HPDE6-E6E7 (cell line): ENCODE results near the gene EXOC3L1.
A peak's percentile ranks its signal among the peaks of the same experiment; 100 is the strongest.

Experiments
- DNase-seq: peaks from one replicate; pipeline ENCODE4 v3.0.0; 2011; ENCODE audit warnings: missing footprints; ENCODE audit errors: extremely low spot score

The EXOC3L1 gene

DNA sequence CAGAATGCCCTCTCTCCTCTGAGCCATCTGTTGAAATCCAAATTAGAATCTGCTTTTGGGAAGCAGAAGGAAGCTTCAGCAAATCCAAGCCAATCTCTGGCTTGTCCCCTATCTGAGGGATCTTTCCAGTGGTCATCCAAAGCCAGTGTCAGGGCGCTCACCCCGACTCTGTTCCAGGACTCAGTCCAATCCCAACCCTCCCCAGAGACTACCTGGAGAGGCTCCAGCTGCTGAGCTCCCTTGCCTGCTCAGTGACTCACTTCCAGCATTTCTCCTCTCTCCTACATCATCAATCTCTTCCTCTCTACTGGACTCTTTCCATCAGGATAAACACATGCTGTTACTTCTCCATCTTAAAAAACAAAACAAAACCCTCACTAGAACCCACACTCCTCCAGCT, 8.6 kb downstream of the EXOC3L1 start:
- DNase-seq: no peak

DNA sequence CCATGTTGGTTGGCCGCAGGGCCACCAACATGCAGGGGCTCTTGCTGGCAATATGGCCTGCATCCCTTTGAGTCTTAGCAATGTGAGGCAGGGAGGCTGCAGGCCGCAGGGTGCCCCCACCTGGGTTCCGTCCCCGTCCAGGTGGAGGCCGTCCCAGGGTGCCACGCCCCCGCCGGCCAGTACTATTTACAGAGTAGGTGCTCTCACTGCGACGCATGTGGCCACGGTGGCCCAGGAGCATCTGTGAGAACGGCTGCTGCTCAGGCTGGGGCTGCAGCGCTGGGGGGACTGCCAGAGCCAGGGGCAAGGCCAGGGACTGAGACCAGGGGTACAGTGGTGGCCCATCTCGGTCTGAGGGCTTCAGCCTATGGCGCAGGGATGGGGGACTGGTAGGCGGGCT, 9.8 kb downstream of the EXOC3L1 start:
- no peak for DNase-seq

DNA sequence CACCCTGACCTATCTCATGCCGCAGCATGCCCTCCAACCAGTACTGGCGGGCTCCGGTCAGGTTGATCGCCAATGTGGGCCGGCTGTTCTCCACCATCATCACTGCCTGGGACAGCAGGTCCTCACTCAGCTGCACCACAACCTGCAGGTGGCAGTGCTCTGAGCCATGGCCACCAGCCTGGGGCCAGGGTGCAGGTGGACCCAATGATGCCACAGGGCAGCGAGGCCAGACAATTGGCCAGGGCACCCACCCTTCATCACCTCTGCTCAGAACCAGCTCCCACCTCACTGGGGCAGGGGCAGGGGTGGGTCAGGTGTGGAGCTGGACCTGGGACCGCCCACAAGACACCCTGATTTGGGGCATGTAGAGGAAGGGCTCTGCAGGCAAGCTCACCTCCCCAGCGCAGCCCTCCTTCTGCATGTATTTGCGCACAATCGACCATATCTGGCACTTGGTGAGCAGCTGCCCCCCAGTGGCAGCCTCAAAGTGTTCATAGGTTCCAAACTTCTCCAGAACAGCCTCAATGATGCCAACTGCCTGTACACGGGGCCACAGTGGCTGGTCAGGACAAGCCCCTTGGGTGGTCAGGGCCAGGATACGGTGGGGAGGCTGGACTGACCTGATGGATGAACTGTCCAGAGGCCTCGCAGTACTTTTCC, 10.4 kb downstream of the EXOC3L1 start:
- no peak for DNase-seq

DNA sequence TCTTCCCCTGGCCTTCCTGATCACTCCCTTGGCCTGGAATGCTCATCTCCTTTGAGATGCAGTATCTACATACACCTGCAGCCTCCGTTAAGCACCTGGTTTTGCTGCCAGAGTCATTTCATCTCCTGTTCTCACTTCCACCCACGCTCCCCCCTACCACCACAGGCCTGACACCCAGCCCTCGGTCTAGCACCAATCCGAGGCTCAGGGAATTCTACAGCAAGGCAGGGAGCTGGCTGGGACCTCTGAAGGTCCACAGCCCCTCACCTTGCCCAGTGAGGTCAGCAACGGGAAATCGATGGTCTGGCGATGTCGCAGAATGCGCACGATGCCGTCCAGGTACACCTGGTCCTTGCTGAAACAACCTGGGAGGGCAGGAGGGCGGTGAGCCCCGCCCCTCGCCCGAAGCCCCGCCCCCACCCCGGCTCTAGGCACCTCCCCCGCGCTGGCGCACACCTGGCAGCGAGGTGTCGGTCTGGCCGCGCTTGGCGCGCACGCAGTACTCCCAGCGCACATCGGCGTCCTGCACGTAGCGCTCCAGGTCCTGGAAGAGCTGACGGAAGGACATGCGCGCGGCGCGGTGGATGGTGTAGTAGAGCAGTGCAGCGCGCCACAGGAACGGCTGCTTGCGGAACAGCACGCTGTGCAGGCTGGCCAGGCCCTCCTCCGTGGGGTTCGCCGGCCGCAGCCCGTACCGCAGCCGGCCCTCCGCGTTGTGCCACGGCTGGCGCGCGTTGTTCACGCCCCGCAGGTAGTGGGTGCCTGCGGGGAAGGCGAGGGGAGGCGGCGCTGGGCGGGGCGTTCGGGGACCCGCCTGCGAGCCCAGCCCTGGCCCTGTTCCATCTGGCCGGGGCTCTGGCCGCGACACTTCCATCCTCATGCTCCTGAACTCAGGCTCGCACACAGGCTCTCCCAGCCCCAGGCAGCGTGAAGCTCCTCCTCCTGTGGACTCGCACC, 11.9 kb downstream of the EXOC3L1 start:
- DNase-seq: peak; percentile 94

DNA sequence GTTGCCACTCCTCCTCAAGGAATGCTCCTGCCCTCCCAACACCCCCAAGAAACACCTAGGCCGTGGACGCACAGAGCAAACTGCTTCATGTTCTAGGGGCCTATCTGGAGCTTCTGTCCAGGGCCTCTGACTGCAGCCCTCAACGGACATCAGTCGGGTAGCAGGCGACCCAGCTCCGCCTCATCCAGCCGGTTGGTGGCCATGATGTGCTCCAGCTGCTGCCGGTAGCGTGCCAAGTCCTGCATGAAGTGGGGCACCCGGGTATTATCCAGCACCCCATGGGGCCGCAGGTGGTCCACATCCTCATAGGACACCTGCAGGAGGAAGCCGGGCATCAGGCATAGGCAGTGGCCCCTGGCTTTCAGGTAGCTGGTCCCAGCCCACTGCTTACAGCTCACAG, 13.3 kb downstream of the EXOC3L1 start:
- DNase-seq: no peak

DNA sequence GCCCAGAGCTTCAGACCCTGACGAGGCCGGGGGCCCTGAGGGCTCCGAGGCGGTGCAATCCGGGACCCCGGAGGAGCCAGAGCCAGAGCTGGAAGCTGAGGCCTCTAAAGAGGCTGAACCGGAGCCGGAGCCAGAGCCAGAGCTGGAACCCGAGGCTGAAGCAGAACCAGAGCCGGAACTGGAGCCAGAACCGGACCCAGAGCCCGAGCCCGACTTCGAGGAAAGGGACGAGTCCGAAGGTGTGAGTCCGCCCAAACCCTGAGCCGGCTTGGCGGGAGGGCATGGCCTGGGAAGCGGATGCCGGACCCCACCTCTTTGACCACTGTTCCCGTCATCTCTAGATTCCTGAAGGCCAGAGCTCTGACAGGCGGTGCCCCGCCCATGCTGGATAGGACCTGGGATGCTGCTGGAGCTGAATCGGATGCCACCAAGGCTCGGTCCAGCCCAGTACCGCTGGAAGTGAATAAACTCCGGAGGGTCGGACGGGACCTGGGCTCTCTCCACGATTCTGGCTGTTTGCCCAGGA, 15.2 kb downstream of the EXOC3L1 start:
- DNase-seq: no peak

DNA sequence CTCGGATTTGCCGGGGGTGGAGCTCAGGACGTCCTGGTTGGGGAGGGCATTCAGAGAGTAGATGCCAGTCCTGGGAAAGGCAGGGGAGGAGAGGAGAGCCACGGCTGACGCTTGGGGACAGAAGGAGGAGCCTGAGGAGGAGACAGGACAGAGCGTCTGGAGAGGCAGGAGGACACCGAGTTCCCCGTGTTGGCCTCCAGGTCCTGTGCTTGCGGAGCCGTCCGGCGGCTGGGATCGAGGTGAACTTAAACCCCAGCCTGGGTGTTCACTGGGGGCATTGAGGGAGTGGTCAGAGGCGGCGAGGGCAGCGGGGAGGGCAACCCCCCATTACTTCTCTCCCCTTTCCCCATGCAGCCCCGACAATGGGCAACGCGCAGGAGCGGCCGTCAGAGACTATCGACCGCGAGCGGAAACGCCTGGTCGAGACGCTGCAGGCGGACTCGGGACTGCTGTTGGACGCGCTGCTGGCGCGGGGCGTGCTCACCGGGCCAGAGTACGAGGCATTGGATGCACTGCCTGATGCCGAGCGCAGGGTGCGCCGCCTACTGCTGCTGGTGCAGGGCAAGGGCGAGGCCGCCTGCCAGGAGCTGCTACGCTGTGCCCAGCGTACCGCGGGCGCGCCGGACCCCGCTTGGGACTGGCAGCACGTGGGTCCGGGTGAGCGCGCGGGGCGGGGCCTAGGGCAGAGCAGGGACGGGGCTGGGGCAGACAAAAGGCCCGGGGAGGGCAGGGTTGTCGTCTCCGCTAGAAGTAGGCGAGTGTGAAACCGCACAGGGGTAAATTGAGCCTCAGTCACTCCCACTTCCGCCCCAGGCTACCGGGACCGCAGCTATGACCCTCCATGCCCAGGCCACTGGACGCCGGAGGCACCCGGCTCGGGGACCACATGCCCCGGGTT, 15.9 kb downstream of the EXOC3L1 start:
- DNase-seq: peak; percentile 92

DNA sequence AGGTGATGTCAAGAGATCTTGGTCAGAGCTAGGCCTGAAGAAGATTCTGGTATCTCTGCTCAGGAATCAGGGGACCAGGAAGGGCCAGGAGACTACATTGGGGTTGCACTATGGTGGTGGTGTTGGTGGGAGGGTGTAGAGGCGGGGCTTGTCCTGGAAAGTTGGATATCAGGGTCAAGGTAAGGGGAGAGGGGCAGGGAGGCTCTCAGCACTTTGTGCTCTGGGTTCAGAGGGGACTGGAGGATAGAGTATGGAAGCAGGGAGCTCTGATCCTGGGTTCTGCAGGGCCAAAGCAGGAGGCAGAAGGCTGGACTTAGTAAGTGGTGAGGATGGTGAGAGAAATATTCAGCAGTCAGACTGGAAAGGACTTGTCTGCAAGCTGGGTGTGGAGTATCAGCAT, 16.6 kb downstream of the EXOC3L1 start:
- DNase-seq: no peak

DNA sequence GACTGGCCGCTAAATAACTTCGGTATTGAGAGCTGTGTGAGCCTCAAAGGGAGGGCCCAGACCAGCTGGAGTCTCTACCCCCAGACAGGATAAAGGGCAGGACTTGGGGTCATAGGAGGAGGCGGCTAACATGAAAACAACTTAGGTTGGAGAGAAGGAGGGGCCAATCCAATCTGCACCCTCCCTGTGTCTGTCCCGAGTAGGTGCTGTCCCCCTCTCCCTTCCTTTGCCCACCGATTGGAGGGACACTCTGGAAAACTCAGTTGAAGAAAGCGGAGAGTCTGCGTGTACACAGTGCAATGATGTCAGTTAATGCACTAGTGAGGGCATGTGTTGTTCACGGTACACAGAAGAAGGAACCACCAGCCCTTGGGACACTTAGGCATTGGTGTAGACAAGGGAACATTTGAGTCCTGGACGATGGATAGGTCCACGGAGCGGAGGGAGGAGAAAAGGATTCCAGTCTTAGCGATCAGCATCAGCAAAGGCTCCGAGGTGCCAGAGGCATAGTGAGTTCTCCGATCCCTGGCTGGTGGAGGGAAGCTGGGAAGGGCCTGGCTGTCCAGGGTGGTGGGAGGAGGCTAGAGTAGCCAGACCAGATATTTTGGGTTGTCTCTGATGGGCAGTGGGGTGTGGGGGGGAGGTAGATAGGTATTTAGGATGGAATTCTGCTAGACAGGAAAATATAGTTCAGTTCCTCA, 18.8 kb downstream of the EXOC3L1 start:
- no peak for DNase-seq

DNA sequence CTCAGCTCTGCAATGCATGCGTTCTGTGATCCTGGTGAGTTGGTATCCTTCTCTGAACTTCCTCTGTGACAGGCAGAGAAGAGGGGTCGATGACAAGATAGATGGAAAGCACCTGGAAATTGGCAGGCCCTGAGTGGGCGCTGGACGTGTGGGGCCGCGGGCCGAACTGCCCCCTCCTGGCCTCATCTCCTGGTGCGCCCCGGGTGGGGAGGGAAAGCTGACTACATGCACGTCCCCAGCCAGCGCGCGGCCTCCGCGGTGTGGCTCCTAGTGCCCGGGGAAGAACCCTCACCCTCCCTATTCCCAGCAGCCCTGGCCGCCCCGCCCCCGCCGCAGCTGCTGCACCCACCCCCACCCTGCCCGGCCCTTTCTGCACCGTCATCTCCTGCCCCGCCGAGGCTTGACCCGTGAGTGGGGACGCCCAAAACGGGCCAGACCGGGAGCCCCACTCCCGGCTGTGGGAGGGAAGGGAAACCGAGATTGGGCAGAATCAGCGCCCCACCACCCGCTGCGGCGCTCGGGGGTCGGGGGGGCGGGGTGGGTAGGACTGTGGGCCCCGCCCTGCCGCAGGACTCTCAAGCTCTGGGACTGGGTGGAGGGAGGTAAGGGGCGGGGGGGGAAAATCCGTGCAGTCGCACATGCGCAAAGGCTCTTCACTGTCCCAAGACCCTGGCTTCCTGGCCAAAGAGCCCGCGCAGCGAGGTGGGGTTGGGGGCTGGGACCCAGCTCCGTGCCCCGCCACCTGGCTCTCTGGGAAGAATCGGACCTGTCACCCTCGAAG, 19.6 kb downstream of the EXOC3L1 start, which contains the start of gene NOL3:
TSS of gene NOL3 (plus strand) at position 371 of the 781 bp plus-strand sequence.
- peak; percentile 78 for DNase-seq

DNA sequence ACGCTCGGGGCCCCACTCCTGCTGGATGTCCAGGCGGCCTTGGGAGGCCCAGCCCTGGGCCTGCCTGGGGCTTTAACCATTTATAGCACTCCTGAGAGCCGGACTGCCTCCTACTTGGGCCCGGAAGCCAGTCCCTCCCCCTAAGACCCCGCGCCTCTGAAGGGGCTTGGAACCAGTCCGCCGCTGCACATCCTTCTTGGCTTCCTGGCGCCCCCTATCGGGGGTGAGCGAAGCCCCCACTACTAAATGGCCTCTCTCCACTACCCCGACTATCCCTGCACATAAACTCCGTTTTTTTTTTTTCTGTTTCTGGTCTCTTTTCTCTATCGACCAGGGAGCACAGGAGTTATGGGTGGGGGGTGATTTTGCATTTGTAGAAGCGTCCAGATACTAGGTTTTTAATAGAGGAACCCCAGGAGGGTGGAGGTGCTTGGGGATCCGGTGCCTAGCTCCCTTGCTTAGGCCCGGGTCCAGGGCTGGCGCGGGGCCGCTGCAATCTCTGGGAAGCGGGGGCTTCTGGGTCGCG, 20.2 kb downstream of the EXOC3L1 start:
- no peak for DNase-seq

DNA sequence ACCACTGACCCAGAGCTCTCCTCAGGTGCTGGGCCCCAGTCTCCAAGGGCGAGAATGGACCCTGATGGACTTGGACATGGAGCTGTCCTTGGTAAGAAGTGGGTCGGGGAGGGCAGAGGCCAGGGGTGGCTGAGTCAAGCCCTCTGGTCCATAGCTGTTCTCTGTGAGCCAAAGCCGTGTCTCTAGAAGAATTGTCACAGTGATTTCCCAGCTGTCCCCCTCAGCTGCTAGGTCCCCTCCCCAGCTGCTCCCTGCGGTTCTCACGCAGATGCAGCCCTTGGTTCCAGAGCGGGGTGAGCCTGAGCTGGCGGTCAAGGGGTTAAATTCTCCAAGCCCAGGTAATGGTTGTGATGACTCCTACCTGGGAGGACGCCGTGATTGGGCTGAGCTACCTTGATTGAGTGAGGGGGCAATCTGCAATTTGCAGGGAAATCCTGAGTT, 20.9 kb downstream of the EXOC3L1 start:
- no peak for DNase-seq

DNA sequence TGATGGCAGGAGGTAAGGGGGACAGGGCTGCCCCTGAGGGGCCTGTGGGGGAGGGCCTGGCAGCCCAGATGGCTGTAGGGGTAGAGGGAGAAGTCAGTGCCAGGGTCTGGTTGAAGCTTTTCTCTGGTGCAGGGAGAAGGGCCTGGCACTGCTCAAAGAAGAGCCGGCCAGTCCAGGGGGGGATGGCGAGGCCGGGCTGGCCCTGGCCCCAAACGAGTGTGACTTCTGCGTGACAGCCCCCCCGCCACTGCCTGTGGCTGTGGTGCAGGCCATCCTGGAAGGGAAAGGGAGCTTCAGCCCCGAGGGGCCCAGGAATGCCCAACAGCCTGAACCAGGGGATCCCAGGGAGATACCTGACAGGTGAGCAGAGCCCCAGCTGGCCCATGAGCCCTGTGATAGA, 22.3 kb downstream of the EXOC3L1 start:
- no peak for DNase-seq

DNA sequence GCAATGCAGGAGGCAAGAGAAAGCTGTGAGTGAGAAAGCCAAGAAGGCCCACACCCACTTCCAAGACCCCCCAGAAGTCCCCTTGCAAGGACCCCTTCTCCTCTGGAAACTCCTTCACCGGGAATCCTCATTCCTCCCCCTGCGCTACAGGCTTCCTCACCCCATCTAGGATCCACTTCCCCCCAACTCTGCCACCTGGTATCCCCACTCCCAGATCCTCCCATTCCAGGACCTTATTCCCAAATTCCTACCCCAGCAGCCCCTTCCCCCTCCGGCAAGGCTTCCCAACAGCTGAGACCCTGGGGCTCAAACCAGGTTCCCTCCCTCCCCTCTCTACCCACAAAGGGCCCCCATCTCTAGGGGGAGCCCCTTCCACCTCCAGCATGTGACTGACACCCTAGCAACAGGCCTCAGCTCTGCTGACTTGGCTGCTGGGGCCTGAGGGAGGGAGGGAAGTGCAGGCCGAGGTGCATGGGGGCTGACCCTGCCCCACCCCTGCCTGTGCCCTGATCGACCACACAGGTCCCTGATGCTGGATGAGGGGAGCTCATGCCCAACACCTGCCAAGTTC, 23.3 kb downstream of the EXOC3L1 start:
- no peak for DNase-seq

DNA sequence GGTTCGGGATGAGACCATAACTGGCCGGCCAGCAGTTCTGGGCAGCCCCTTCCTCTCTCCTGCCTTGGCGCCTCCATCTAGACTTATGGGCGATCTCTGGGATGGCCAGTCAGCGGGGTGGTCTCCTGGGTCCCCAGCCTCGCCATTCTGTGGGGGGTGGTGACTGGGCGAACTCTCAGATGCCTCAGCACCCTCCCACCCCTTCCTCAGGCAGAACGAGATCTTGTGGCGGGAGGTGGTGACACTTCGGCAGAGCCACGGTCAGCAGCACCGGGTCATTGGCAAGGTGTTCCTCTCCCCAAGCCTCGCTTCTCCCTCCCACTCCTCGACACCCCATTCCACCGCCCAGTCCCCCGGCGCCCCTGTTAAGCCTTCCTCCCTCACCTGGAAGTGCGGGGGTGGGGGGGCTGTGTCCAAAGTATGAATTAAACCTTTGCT, 23.8 kb downstream of the EXOC3L1 start:
- DNase-seq: no peak

DNA sequence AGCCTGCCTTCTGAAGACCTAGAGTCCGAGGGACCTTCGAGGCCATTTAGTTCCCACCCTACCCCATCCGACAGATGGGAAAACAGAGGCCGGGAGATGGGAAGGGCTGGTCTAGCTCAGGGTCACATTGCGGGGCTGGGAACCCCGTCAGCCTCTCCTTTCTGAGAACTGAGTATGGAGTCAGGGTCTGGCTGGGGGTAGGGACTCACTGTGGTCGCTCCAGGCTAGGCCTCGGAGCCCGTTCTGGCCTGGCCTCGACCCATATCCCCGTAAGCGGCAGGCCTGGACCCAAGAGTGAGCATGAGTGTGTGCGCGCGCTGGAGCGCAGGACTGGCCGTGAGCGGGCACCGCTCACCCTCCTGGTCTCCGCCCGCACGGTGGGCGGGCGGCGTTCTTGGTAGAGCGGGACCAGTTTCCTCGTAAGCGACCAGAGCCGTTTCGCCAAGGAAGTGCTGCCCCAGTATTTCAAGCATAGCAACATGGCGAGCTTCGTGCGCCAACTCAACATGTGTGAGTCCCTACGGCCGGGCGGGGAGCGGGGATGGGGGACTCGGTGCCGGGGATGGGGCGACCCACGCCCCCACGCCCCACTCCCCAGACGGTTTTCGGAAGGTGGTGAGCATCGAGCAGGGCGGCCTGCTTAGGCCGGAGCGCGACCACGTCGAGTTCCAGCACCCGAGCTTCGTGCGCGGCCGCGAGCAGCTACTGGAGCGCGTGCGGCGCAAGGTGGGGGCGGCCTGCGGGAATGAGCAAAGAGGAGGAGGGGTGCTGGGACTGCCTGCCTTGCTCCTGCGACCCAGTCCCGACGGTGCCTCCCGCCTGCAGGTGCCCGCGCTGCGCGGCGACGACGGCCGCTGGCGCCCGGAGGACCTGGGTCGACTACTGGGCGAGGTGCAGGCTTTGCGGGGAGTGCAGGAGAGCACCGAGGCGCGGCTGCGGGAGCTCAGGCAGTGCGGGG, 24.5 kb downstream of the EXOC3L1 start:
- no peak for DNase-seq

DNA sequence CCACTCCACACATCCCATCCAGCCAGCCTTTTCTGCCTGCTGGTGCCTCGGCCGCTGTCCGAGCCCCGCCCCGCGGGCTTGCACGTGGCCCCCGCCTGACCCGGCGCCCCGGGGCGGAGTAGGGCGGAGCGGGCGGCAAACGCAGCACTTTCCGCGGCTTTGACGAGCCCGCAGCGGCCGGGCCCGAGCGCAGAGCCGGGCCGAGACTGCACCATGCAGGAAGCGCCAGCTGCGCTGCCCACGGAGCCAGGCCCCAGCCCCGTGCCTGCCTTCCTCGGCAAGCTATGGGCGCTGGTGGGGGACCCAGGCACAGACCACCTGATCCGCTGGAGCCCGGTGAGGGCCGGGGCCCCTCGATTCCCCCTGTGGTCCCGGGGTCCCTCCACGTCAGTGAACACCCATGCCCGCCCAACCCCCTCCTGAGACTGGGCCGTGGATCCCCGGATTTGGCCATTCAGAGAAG, 25.3 kb downstream of the EXOC3L1 start, which contains the start of gene HSF4:
TSS of gene HSF4 (plus strand) at position 147 of the 463 bp plus-strand sequence. CDS start at position 214, 67 bp downstream.
- no peak for DNase-seq

DNA sequence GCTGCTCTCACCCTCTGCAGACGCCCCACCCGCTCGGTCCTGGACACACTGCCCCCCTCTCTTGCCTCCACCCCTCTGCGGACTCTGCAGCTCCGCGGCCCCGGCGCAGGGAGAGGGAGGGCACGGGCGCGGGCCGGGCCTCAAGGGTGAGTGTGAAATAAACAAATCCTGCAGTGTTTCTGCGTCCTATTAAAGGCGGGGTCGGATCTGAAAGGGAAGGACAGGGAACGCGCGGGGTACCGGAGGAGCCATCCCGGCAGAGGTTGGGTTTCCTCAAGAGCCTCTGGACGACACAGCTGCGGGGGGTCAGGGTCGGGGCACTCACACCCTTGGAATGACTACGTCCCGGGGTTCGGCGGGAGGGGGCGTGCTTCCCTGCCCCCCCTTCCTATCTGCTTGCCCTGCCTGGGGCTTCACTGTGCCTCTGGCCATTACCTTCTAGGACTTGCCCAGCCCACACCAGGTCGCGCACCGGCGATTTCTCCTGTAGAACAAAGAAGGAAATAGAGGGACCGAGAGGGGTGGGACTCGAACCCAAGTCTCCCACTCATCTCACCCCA, 25.9 kb downstream of the EXOC3L1 start:
- no peak for DNase-seq
